A549 (cell line): Measurements from ENCODE around the gene GARS1. TPM values are rescaled to one million over a fixed set of nuclear protein-coding genes. Genes with fewer than 3 reads are reported as not detected.

Source experiments
- ATAC-seq, 2 experiments: fragments of 200-7000 bp in 1 of 2; fragments of >200 bp in 1 of 2; cut with Nextera tagmentation in 1 of 2; cut with Tn5 transposase in 1 of 2; 3 replicates each; pipeline versions ENCODE4 v1.8.0 to v1.9.1; 2018 to 2020; ENCODE audit warnings: mild to moderate bottlenecking in 1 of 2, moderate library complexity in 1 of 2
- CTCF ChIA-PET: fragments of 300-600 bp; sonication (Branson Sonifier 250); formaldehyde crosslinking; extraction: SDS; loops from one replicate; lab custom pipeline; 2021; ENCODE audit warnings: antibody characterized with exemption, inconsistent platforms; lab: Yijun Ruan, JAX
- POLR2A ChIA-PET: fragments of 350-600 bp; formaldehyde crosslinking; extraction: SDS; loops from one replicate; lab custom pipeline; 2021; ENCODE audit warnings: antibody characterized with exemption, inconsistent platforms; lab: Yijun Ruan, JAX
- DNase-seq, 2 experiments: peaks; one replicate each; pipeline versions ENCODE4 v3.0.0 to v3.0.0-alpha.2; 2011 to 2016; ENCODE audit warnings: low read depth in 1 of 2, low spot score in 1 of 2
- FAIRE-seq: peaks from 2 replicates; lab custom pipeline; 2011; peaks lifted over from hg19 to GRCh38; lab: Jason Lieb, UNC
- H3K27ac ChIP-seq, 2 experiments: fragments of >200 bp; sonication (Bioruptor Twin); formaldehyde crosslinking; 3 replicates each; pipeline ENCODE4 v1.5.1; 2016 to 2017
- H3K4me1 ChIP-seq: fragments of >200 bp; sonication (Bioruptor Twin); formaldehyde crosslinking; 3 replicates; pipeline ENCODE4 v1.6.1; 2016
- H3K4me2 ChIP-seq: fragments of >200 bp; sonication (Bioruptor Twin); formaldehyde crosslinking; 3 replicates; pipeline ENCODE4 v1.6.1; 2016
- H3K4me3 ChIP-seq: fragments of >200 bp; sonication (Bioruptor Twin); formaldehyde crosslinking; 3 replicates; pipeline ENCODE4 v1.5.1; 2016
- H3K9me3 ChIP-seq: fragments of >200 bp; sonication (Bioruptor Twin); formaldehyde crosslinking; 3 replicates; pipeline ENCODE4 v1.6.1; 2016
- BHLHE40 ChIP-seq: IDR thresholded peaks from 2 replicates; pipeline ENCODE4 v1.6.1; 2012; ENCODE audit warnings: low read depth, low read length, inconsistent platforms
- CEBPB ChIP-seq, 2 experiments: fragments of >200 bp in 1 of 2; sonication (Bioruptor Twin) in 1 of 2; formaldehyde crosslinking in 1 of 2; IDR thresholded peaks; 2 replicates each; pipeline ENCODE4 v1.6.1; 2012 to 2016
- CTCF ChIP-seq: fragments of >200 bp; sonication (Bioruptor Twin); formaldehyde crosslinking; IDR thresholded peaks from 3 replicates; pipeline ENCODE4 v1.5.1; 2016
- FOSB ChIP-seq: fragments of 250-450 bp; sonication (Bioruptor Pico); IDR thresholded peaks from 2 replicates; pipeline ENCODE4 v1.5.0; 2020; ENCODE audit warnings: mild to moderate bottlenecking, moderate library complexity
- JUN ChIP-seq, 2 experiments: fragments of >200 bp; sonication (Bioruptor Twin); formaldehyde crosslinking; IDR thresholded peaks; 2 replicates in 1 of 2; 3 replicates in 1 of 2; pipeline ENCODE4 v1.6.1; 2016 to 2017
- KDM1A ChIP-seq: fragments of 200-600 bp; sonication (generic); IDR thresholded peaks from 2 replicates; pipeline ENCODE4 v1.6.1; 2016; ENCODE audit warnings: low read depth, mild to moderate bottlenecking
- POLR2AphosphoS2 ChIP-seq: conservative IDR thresholded peaks from 2 replicates; pipeline ENCODE4 v1.6.1; 2012; ENCODE audit warnings: low read length, improper control_type of control experiment, inconsistent platforms
- SMC3 ChIP-seq: fragments of >200 bp; sonication (Bioruptor Twin); formaldehyde crosslinking; IDR thresholded peaks from 3 replicates; pipeline ENCODE4 v1.6.1; 2018; ENCODE audit warnings: inconsistent platforms
- TFCP2L1 ChIP-seq: fragments of 250-450 bp; sonication (Bioruptor Pico); IDR thresholded peaks from 2 replicates; pipeline ENCODE4 v1.5.0; 2021; ENCODE audit warnings: mild to moderate bottlenecking
- ZSCAN20 ChIP-seq: fragments of 250-450 bp; sonication (Bioruptor Pico); IDR thresholded peaks from 2 replicates; pipeline ENCODE4 v1.8.0; 2022; ENCODE audit warnings: mild to moderate bottlenecking, moderate library complexity
- WGBS: methylation state at CpG from one replicate; pipeline ENCODE4 v1.1.6; 2017; ENCODE audit errors: missing lambda C conversion rate; 5-methylcytosine and 5-hydroxymethylcytosine counted together
- polyA plus RNA-seq, 4 experiments: library from polyadenylated mRNA; depleted of rRNA in 3 of 4; stranded (reverse); fragments of >200 nt; fragmentation: RNase III in 1 of 4; extraction: RNeasy Plus Mini Kit Qiagen cat#74134 plus additional on column Dnase treatment in 1 of 4; gene quantifications; 2 replicates in 3 of 4; 3 replicates in 1 of 4; pipeline ENCODE4 v1.2.3, GENCODE V29; 2011 to 2017
- TF ChIP-seq, protein P1 (sequence below): IDR thresholded peaks from 2 replicates; pipeline ENCODE4 v1.6.1; 2012; ENCODE audit warnings: low read depth, borderline replicate concordance
- TF ChIP-seq, protein P2 (sequence below): fragments of >200 bp; sonication (Bioruptor Twin); formaldehyde crosslinking; IDR thresholded peaks from 2 replicates; pipeline ENCODE4 v1.6.1; 2016

GARS1 gene
- polyA plus RNA-seq, 2 of the 4 experiments (the other 2 are of a cell fraction): 134 to 608 TPM

- H3K4me1 ChIP-seq: peaks cover 20% of the 10 kb centered on the region; the same call in 2 of the 3 replicates
- H3K4me2 ChIP-seq: peak overlapping the region; percentile 83
- WGBS: under 1% methylated on average over 14 of the region's 14 CpGs
- peak overlapping the region; percentile 82 for H3K4me3 ChIP-seq
- CTCF ChIA-PET: interaction anchor here (0.9 to 1.0 kb wide), 2 partner anchors 17 to 32 kb away, joined by 3 read pairs; no protein-coding TSS in a partner anchor
- FAIRE-seq (no peak), DNase-seq (peak; percentile 25 to 30), ATAC-seq (peak in 1 of 2 experiments; percentile 16; a peak in 1 of 6 replicates)
- TF ChIP-seq CEBPB (IDR thresholded peaks at IDR 0.05): peak; percentile 47 to 50; a peak in 3 of 4 replicates
- no peak for TF ChIP-seq ZSCAN20 (CRISPR knock-in tag)
- no peaks in the 10 kb centered on the region for H3K9me3 ChIP-seq
- POLR2A ChIA-PET: interaction anchor here (1.0 kb wide), 1 partner anchor 9 kb away, joined by 6 read pairs; no protein-coding TSS in a partner anchor
- peak overlapping the region; percentile 97 to 99 for H3K27ac ChIP-seq
Measured at GRCh38 chr7:30596014-30596641, 1.4 kb downstream of the GARS1 start.

DNA sequence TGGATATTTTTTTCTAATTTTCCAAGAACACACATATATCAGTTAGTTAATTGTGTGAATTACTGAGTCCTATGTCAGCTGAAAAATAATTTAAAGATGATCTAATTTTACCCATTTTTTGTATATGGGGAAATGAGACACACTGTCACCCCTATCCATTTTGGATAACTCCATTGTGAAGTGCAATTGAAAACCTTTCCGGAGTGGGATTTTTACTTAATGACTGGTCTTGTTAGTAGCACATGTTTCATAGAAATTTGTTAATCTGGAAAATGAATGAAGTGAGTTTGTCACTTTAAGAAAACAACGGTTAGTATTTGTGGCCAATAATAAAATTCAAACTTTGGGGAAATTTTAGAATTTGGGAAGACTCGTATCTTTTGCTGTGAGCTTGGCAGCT is 2.0 kb downstream of the GARS1 start:
- no peak for TF ChIP-seq CTCF
- no peak for TF ChIP-seq KDM1A
- TF ChIP-seq POLR2AphosphoS2: no peak
- TF ChIP-seq, protein P1, sequence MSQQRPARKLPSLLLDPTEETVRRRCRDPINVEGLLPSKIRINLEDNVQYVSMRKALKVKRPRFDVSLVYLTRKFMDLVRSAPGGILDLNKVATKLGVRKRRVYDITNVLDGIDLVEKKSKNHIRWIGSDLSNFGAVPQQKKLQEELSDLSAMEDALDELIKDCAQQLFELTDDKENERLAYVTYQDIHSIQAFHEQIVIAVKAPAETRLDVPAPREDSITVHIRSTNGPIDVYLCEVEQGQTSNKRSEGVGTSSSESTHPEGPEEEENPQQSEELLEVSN: no peak
- no peak for TF ChIP-seq TFCP2L1 (CRISPR knock-in tag)
- TF ChIP-seq, protein P2, sequence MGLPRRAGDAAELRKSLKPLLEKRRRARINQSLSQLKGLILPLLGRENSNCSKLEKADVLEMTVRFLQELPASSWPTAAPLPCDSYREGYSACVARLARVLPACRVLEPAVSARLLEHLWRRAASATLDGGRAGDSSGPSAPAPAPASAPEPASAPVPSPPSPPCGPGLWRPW: no peak
- Histone ChIP-seq H3K4me1 (peaks cover 20% of the 10 kb centered on the region; the same call in 2 of the 3 replicates), H3K9me3 (no peaks in the 10 kb centered on the region), H3K4me2 (peak overlapping the region; percentile 83), H3K4me3 (peak overlapping the region; percentile 82), H3K27ac (peak overlapping the region; percentile 97 to 99; a peak in 5 of 6 replicates)
- 48% methylated on average over 3 of the region's 3 CpGs for WGBS
- ATAC-seq (no peak), DNase-seq (no peak), FAIRE-seq (no peak)
- POLR2A ChIA-PET: no interaction called here
- CTCF ChIA-PET: interaction anchor here (1.0 to 1.1 kb wide), 2 partner anchors 16 to 159 kb away, joined by 3 read pairs; no protein-coding TSS in a partner anchor

GRCh38 chr7:30598121-30598876 is 3.6 kb downstream of the GARS1 start:
- FAIRE-seq (no peak), DNase-seq (no peak), ATAC-seq (no peak)
- TF ChIP-seq SMC3 (no peak), CTCF (no peak), FOSB (CRISPR knock-in tag) (no peak), JUN (IDR thresholded peaks at IDR 0.05) (no peak), BHLHE40 (no peak)
- Histone ChIP-seq H3K4me1 (peaks cover 20% of the 10 kb centered on the region; the same call in 2 of the 3 replicates), H3K9me3 (no peaks in the 10 kb centered on the region), H3K4me3 (0 out of 3 replicates have a peak overlapping the region, but pooled peaks have one; percentile 2), H3K27ac (peak overlapping the region in 1 of 2 experiments; percentile 22; a peak in 1 of 6 replicates), H3K4me2 (peak overlapping the region; percentile 83)
- POLR2A ChIA-PET: no interaction called here
- WGBS: 84% methylated on average over 13 of the region's 13 CpGs
- CTCF ChIA-PET: interaction anchor here (0.6 kb wide), 1 partner anchor 330 kb away, joined by 3 read pairs; no protein-coding TSS in a partner anchor
